Right cardiac atrium (tissue), 5 donors: Measurements from ENCODE around the gene WBP1. TPM values are rescaled to one million over a fixed set of nuclear protein-coding genes. Genes with fewer than 3 reads are reported as not detected.

Source experiments
- ATAC-seq, 2 donors: fragments of 200-7000 bp; cut with Tn5 transposase; one replicate each; pipeline versions ENCODE4 v1.8.0 to v1.9.1; 2020; ENCODE audit warnings: moderate library complexity in 2 of 2, mild to moderate bottlenecking in 1 of 2
- DNase-seq, 3 donors: peaks; one replicate each; pipeline ENCODE4 v3.0.0-alpha.2; 2020
- H3K27ac ChIP-seq: one replicate; pipeline ENCODE4 v1.5.1; 2013; ENCODE audit warnings: mild to moderate bottlenecking, low read length, control low read depth, moderate library complexity
- H3K27me3 ChIP-seq: one replicate; pipeline ENCODE4 v1.6.1; 2013; ENCODE audit not compliant: control insufficient read depth, insufficient read depth
- H3K4me1 ChIP-seq: one replicate; pipeline ENCODE4 v1.6.1; 2013; ENCODE audit warnings: low read length; ENCODE audit not compliant: control insufficient read depth, insufficient read depth
- H3K4me3 ChIP-seq: one replicate; pipeline ENCODE4 v1.5.1; 2013; ENCODE audit warnings: low read length, control low read depth
- H3K9me3 ChIP-seq: one replicate; pipeline ENCODE4 v1.6.1; 2013; ENCODE audit warnings: low read length; ENCODE audit not compliant: control insufficient read depth
- WGBS: extraction: QIAGEN DNeasy Blood & Tissue Kit; methylation state at CpG from one replicate; pipeline ENCODE4 v1.1.7; 2013; 5-methylcytosine and 5-hydroxymethylcytosine counted together
- intact Hi-C, 4 donors: fragments of 100-400 bp; cut with DNase I; formaldehyde crosslinking; loops; one replicate each; pipeline versions ENCODE4 v1.11.0 to v1.14.0; 2022 to 2023
- polyA plus RNA-seq: library from polyadenylated mRNA; stranded (reverse); fragments of 200-250 nt; gene quantifications from one replicate; pipeline ENCODE4 v1.2.3, GENCODE V29; 2013
- total RNA-seq, 4 donors: library from RNA; stranded (reverse); fragmentation: NEBNext Ultra II Directional; extraction: Animal tissue kit (Norgen Biotek cat#: 25700); gene quantifications; one replicate each; pipeline ENCODE4 v1.2.1, GENCODE V29; 2021
- donor health status: healthy with polysubstance abuse.
- donor health status: DM: no; HTN: yes; CAD: no.
- donor health status: DM: no; HTN: no; CAD: no.
- donor health status: DM: no; HTN: yes; CAD: no; lungs with severe emphysema.
- donor health status: DM: yes; HTN: yes; CAD: no.

Gene WBP1
- total and polyA plus RNA-seq, 5 donors: 48.9 to 63.1 (median 56.8) TPM

GRCh38 chr2:74491648-74492544 is 33.7 kb downstream of the WBP1 start:
- intact Hi-C loops: no loop called here
- 94% methylated on average over 12 of the region's 12 CpGs for WGBS
- H3K4me1 ChIP-seq: no peaks in the 10 kb centered on the region
- peak; percentile 8 to 31 (median 24) for DNase-seq
- no peak overlapping the region for H3K27ac ChIP-seq
- no peak for ATAC-seq
- H3K4me3 ChIP-seq: no peak overlapping the region
- H3K9me3 ChIP-seq: no peaks in the 10 kb centered on the region
- no peaks in the 10 kb centered on the region for H3K27me3 ChIP-seq

DNA sequence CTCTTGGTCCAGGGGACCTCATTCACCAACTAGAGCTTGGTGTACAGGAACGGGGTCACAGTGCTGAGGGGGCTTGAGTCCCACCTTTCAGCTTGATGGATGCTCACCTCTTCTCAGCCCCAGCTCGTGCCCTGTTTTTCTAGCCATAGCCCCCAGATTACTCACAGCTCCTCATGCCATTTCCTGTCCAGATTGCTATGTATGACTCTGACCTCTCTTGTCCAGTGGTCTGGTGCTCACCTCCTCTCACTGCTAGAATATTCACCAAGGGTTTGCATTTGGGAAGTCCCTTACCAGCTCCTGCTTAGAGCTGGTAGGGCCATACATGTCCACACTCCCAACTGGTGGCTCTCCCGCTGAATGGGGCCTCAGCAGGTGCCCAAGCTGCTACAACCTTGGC is 35.3 kb downstream of the WBP1 start:
- Histone ChIP-seq H3K4me3 (no peak overlapping the region), H3K27me3 (no peaks in the 10 kb centered on the region), H3K9me3 (no peaks in the 10 kb centered on the region), H3K4me1 (peaks cover 9% of the 10 kb centered on the region), H3K27ac (no peak overlapping the region)
- ATAC-seq: no peak
- WGBS: 87% methylated on average over 3 of the region's 3 CpGs
- intact Hi-C loops: no loop called here
- peak in 1 of 3 donors; percentile 9 for DNase-seq

- intact Hi-C loops: no loop called here
- no peak overlapping the region for H3K27ac ChIP-seq
- no peaks in the 10 kb centered on the region for H3K9me3 ChIP-seq
- ATAC-seq (no peak), DNase-seq (peak in 1 of 3 donors; percentile 2)
- H3K4me3 ChIP-seq: no peak overlapping the region
- peaks cover 10% of the 10 kb centered on the region for H3K4me1 ChIP-seq
- H3K27me3 ChIP-seq: no peaks in the 10 kb centered on the region
- 91% methylated on average over 1 of the region's 1 CpG for WGBS
Measured at GRCh38 chr2:74495440-74495839, 37.2 kb downstream of the WBP1 start.

GRCh38 chr2:74496997-74497776 is 38.9 kb downstream of the WBP1 start:
- no peaks in the 10 kb centered on the region for H3K9me3 ChIP-seq
- H3K4me1 ChIP-seq: peaks cover 10% of the 10 kb centered on the region
- intact Hi-C loops: no loop called here
- DNase-seq: no peak
- 34% methylated on average over 19 of the region's 19 CpGs for WGBS
- no peak for ATAC-seq
- no peak overlapping the region for H3K4me3 ChIP-seq
- no peaks in the 10 kb centered on the region for H3K27me3 ChIP-seq
- no peak overlapping the region for H3K27ac ChIP-seq

DNA sequence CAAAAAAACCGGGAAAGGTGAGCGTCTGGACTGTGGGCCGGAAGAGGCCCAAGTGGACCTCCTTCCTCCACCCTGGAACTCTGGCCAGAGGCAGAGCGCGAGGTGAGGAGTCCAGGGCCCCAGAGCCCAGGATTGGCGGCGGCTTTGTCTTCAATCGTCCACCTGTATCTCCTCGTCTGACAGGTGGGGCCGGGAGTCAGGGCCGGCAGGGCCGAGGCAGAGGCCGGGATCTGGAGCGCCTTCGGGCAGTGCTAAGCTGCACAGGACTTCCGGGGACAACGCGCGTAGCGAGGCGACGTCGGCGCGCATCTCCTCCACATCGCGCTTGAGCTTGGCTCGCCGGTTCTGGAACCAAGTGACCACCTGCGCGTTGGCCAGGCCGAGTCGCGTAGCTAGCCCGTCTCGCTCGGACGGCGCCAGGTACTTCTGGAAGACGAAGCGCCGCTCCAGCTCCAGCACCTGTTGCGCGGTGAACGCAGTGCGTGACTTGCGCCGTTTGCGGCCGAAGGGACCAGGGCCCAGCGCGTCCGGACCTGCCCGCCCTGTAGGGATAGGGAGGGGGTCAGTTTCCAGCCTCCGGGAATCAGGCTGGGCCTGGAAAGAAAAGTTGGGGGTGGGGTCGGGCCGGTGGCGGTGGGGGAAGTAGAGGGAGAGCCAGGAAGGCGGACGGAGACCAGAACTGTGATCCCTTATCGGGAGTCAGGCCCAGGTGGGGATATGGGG is 39.7 kb downstream of the WBP1 start:
- DNase-seq (peak in 2 of 3 donors; percentile 22 to 63), ATAC-seq (peak; percentile 6 to 8)
- WGBS: 2% methylated on average over 61 of the region's 61 CpGs
- Histone ChIP-seq H3K27ac (no peak overlapping the region), H3K4me3 (peak overlapping the region; percentile 26), H3K9me3 (no peaks in the 10 kb centered on the region), H3K27me3 (no peaks in the 10 kb centered on the region), H3K4me1 (peaks cover 10% of the 10 kb centered on the region)
- intact Hi-C loops: no loop called here

DNA sequence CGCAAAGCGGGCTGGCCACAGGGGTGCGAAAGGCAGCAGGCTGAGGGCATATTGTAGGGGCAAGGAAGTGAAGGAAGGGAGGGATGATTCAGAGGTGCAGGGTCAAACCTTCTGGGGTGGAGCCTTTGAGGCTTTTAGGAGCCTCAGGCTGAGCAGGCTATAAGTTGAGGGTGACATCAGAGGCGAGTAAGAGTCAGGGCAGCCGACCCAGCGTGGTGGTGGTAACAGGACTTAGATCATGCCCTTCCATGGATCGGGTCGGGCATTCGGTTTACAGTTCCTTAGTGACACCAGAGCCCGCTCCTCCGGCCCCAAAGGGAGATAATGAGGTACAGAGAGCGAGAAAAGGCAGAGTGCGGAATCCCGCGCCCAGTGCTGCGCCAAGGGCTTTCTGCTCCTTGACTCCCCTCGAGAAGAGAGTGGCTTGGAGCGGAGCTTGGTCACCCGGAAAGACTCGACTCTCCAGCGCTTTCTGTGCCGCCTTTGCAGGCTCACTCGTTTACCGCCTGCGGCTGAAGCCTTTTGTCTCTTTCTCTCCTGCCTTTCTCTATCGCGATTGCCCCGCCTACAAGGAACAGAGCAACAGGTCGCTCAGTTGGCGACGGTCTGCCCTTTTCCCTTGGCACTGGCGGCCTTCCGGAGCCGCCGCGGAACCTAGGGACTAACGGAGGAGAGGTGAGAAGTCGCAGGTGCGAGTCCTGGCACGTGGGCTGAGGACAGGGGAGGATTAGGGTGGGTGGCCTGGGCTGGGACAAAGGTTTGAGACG is 40.4 kb downstream of the WBP1 start:
- H3K9me3 ChIP-seq: no peaks in the 10 kb centered on the region
- intact Hi-C loops: no loop called here
- peak overlapping the region; percentile 29 for H3K4me3 ChIP-seq
- 1% methylated on average over 41 of the region's 41 CpGs for WGBS
- ATAC-seq (no peak), DNase-seq (no peak)
- H3K4me1 ChIP-seq: peaks cover 10% of the 10 kb centered on the region
- no peaks in the 10 kb centered on the region for H3K27me3 ChIP-seq
- H3K27ac ChIP-seq: no peak overlapping the region

- Histone ChIP-seq H3K27ac (no peak within 1 kb of the TSS), H3K4me1 (peaks cover 10% of the 10 kb centered on the region), H3K27me3 (no peaks in the 10 kb centered on the region), H3K4me3 (peak within 1 kb of the TSS; percentile 29), H3K9me3 (no peaks in the 10 kb centered on the region)
- ATAC-seq (no peak), DNase-seq (no peak)
- intact Hi-C loops: no loop called here
- 2% methylated on average over 65 of the region's 65 CpGs for WGBS
Measured at GRCh38 chr2:74499267-74499939, 41.2 kb downstream of the WBP1 start, which contains the start of gene LBX2. Gene LBX2, minus strand, starts transcription at chr2:74499603. Its CDS starts 66 bp downstream, at chr2:74499537.

DNA sequence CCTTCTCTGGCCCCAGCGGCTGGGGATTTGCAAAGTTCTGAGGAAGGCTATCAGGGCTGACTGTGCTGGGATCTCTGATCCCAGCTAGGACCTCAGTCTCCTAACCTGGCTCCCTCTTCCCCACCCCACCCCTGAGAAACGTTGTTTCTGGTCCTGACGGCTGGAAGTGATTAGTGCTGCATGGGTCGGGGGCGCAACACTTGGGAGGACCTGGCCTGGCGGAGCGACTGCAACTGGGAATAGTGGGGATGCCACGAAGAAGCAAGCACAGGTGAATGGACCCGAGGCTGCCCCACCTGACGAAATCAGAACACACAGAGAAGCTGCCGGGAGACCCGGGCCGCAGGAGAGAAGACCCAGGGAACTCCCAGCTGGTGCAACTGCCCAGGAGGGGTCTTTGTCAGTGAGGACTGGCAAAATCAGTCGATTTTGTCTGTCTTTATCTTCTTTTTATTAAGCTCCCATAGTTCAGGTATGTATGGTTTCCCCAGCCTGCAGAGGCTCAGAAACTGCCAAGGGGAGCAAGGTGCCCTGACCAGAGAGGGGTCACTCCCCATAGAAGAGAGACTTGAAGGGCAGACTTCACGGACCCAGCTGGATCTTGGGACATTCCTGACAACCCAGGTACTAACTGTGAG is 41.8 kb downstream of the WBP1 start:
- ATAC-seq: no peak
- H3K9me3 ChIP-seq: no peaks in the 10 kb centered on the region
- H3K4me3 ChIP-seq: no peak overlapping the region
- 45% methylated on average over 15 of the region's 15 CpGs for WGBS
- DNase-seq: no peak
- intact Hi-C loops: no loop called here
- peaks cover 10% of the 10 kb centered on the region for H3K4me1 ChIP-seq
- H3K27ac ChIP-seq: no peak overlapping the region
- H3K27me3 ChIP-seq: no peaks in the 10 kb centered on the region

DNA sequence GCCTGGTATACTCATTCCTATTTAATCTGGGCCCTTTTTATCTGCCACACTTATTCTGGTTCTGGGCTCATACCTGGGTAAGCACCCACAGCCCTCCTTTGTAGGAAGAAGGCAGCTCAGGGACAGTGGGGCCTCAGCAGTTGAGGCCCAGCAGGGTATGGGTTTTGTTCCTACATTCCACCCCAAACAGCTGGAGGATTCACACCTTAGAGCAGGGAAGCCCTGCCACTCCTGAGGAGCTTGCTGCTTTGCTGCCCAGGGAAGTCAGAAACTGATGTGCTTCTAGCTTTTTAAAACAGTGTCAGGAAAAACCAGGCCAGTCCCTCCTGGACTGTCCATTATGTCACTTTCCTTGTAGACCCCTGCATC is 42.3 kb downstream of the WBP1 start:
- ATAC-seq (no peak), DNase-seq (no peak)
- no peak overlapping the region for H3K27ac ChIP-seq
- H3K27me3 ChIP-seq: no peaks in the 10 kb centered on the region
- intact Hi-C loops: no loop called here
- no peaks in the 10 kb centered on the region for H3K9me3 ChIP-seq
- peaks cover 10% of the 10 kb centered on the region for H3K4me1 ChIP-seq
- H3K4me3 ChIP-seq: no peak overlapping the region
